Stomach (tissue), 4 donors: ENCODE data around the gene TPST2.

ENCODE experiments used
- EP300 ChIP-seq: sonication (generic); formaldehyde crosslinking; IDR thresholded peaks from one replicate; pipeline ENCODE4 v1.6.1; 2017; ENCODE audit warnings: antibody characterized with exemption
- POLR2A ChIP-seq, 4 donors: fragments of 450-650 bp; IDR thresholded peaks; one replicate each; pipeline ENCODE4 v1.6.1; 2016; ENCODE audit warnings: antibody characterized with exemption in 4 of 4, control low read depth in 2 of 4, mild to moderate bottlenecking in 1 of 4, moderate library complexity in 1 of 4
- POLR2AphosphoS5 ChIP-seq, 3 donors: sonication (generic); formaldehyde crosslinking; IDR thresholded peaks; one replicate each; pipeline ENCODE4 v1.6.1; 2016; ENCODE audit warnings: antibody characterized with exemption in 3 of 3
- TF ChIP-seq, protein P1 (sequence below), 7 experiments: fragments of 450-650 bp in 4 of 7; fragments of 200-600 bp in 3 of 7; sonication (generic) in 3 of 7; IDR thresholded peaks; one replicate each; pipeline ENCODE4 v1.5.1; 2016 to 2019; ENCODE audit warnings: antibody characterized with exemption in 7 of 7, control low read depth in 2 of 7, mild to moderate bottlenecking in 1 of 7

DNA sequence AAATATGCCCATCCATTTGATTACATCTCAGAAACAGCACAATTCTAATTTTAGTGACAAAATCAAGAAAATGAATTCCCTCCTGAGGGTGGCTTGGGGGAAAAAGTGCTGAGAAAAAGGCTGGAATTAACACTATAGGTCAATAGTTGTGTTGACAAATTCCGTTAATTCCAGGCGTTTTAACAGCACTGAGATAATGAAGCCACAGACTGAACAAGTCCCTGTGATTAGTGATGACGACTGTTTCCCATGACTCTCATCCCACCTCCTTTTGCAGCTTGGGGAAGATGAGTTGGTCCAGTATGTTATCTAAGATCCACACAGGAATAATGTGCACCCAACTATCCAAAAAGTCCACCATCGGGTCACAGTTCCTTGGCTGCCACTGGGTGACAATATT, 93.5 kb downstream of the TPST2 start:
- TF ChIP-seq, protein P1, sequence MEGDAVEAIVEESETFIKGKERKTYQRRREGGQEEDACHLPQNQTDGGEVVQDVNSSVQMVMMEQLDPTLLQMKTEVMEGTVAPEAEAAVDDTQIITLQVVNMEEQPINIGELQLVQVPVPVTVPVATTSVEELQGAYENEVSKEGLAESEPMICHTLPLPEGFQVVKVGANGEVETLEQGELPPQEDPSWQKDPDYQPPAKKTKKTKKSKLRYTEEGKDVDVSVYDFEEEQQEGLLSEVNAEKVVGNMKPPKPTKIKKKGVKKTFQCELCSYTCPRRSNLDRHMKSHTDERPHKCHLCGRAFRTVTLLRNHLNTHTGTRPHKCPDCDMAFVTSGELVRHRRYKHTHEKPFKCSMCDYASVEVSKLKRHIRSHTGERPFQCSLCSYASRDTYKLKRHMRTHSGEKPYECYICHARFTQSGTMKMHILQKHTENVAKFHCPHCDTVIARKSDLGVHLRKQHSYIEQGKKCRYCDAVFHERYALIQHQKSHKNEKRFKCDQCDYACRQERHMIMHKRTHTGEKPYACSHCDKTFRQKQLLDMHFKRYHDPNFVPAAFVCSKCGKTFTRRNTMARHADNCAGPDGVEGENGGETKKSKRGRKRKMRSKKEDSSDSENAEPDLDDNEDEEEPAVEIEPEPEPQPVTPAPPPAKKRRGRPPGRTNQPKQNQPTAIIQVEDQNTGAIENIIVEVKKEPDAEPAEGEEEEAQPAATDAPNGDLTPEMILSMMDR (IDR thresholded peaks at IDR 0.05), result no peak
- TF ChIP-seq POLR2A (IDR thresholded peaks at IDR 0.05) (no peak), EP300 (no peak), POLR2AphosphoS5 (IDR thresholded peaks at IDR 0.05) (no peak)
